Iris pigment epithelial cell (primary cell): Measurements from ENCODE around the gene STIM1.

ENCODE experiments used
- DNase-seq: peaks from one replicate; pipeline ENCODE4 v3.0.0-alpha.2; 2011; ENCODE audit warnings: low read depth

STIM1 gene

GRCh38 chr11:3916962-3917361 lies 61.5 kb downstream of the STIM1 start:
- no peak for DNase-seq

GRCh38 chr11:3920148-3920852 lies 64.8 kb downstream of the STIM1 start:
- peak; percentile 62 for DNase-seq

DNA sequence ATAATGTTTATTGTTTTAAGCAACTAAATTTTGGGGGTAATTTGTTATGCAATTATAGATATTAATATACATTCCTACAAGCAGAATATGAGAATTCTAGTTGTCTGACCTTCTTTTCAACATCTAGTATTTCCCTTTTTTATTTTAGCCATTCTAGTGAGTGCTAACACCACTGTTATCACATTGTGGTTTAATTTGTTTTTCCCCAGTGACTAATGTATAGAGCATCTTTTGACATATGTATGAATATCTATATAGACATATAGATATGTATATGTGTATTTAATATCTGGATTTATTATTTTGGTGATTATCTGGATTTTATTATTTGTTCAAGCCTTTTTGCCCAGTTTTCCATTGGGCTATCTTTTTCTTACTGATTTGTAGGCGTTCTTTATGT lies 66.6 kb downstream of the STIM1 start:
- DNase-seq: no peak

DNA sequence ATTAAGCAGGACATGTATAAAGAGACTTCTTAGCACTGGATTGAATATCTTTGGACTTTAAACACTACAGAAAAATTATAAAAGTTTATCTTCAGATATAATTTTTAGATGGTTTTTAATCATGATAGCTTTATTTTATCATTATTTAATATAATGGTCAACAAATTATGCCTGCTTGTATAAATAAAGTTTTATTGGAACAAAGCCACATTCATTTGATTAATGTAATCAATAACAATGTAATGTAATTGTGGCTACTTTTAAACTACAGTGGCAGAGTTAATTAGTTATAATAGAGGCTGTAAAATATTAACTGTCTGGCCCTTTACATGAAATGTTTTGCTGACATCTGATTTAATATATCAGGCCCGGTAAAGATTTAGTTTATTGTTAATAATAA lies 70.0 kb downstream of the STIM1 start:
- DNase-seq: no peak

GRCh38 chr11:3926458-3927095 lies 71.1 kb downstream of the STIM1 start:
- no peak for DNase-seq

GRCh38 chr11:3927129-3927796 lies 71.8 kb downstream of the STIM1 start:
- no peak for DNase-seq

- no peak for DNase-seq
Measured at GRCh38 chr11:3929232-3929631, 73.8 kb downstream of the STIM1 start.

DNA sequence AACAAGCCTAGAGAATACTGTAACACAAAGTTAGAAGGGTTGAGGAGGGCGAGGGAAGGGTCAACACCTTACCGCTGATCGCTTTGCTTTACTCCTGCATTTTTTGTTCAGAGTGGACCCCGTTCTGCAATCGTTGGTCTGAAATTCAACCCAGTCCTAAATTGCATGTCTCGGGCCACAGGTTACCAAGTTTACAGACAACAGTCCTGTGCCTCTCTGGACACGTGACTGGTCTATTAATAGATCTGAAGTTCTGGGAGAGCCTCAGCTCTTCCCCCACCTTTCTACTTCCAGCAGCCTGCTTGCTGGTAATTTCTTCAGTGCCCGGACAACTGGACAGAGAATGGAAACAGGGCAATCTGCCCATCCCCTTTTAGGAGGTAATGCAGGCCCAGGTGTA lies 74.2 kb downstream of the STIM1 start:
- DNase-seq: no peak

DNA sequence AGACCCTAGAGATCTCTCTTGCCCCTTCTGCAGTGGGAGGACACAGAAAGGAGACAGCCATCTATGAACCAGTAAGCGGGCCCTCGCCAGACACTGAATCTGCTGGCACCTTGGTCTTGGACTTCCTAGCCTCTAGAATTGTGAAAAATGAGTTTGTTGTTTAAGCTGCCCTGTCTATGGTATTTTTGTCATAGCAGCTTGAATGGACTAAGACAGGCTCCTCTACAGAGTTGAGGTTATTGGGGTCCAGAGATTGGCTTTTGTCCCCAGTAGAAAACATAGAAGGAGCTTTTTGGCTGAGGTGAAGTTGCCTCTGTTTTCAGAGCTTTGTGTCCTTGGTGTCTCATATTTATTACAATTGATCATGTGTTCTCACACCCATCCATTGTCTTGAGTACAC lies 77.2 kb downstream of the STIM1 start:
- no peak for DNase-seq

- no peak for DNase-seq
Measured at GRCh38 chr11:3933165-3933628, 77.7 kb downstream of the STIM1 start.

- no peak for DNase-seq
Measured at GRCh38 chr11:3934658-3935057, 79.2 kb downstream of the STIM1 start.

DNA sequence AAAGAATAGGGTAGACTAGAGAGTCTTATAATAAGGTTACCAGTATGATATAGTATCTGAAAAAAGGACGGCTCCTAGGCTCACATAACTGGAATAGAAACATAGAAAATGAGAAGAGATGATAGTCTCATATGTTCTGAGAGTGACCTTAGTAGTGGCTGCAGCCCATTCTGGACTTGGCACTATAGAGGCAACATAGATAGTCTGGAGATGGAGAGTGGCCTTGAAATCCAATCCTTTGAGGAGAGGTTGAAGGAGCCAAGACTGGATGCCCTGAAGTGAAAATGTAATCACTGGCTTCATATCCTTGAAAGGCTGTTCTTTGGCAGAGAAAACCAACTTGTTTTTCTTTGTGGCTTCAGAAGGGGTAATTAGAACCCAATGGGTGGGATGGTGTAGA lies 81.1 kb downstream of the STIM1 start:
- DNase-seq: no peak

DNA sequence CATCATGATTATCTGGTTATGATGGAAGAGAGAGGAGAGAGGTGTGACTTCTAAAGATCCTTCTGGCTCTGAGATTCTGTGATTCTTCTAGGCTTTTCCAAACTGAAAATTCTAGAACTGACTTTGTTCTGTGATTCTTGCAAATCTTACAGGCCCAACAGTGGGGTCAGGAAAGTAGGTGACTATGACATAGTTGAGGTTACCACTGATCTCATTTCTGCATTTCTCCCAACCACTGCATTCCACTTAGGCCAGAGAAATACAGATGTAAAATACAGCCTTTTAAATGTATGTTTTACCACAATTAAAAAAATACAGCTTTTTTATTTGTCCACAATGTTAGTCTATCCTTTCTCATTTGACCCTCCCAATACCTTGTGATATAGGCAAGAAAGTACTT lies 83.7 kb downstream of the STIM1 start:
- DNase-seq: peak; percentile 96

- peak; percentile 69 for DNase-seq
Measured at GRCh38 chr11:3939651-3940190, 84.3 kb downstream of the STIM1 start.

DNA sequence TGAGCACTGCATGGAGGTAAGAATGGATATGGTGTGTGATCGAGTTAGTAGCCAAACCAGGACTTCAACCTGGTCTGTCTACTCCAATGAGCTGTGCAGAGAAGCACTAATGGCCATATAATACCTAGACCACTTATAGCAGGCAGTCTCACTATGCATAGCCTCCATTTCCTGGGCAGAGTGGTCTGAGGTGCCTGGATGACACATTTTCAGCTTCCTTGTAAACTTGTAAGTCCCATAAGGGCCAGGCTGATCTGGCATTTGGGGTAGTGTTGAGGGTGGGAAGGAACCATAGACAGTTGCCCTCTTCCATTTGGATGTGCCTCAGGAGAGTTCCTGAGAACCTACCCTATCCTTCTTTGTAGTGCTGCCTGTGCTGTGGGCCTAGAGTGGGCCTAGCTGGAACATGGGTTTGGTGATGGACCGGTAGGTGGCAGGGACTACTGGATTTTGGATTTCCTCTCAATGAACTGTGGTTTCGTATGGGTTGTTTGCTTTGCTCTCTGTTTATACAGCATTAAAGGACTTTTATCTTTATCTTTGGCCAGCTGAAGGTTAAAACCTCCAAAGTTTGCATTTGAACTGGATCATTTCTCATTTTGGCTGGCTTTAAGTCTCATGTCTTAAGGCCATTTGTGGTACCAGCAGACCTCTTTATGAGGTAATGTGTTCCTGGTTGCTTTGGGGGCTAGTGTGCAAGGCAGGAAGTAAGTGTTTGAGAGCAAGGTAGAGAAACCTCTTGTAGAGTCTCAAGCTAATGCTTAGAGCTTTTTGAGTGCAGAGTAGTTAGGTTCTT lies 86.9 kb downstream of the STIM1 start:
- no peak for DNase-seq

DNA sequence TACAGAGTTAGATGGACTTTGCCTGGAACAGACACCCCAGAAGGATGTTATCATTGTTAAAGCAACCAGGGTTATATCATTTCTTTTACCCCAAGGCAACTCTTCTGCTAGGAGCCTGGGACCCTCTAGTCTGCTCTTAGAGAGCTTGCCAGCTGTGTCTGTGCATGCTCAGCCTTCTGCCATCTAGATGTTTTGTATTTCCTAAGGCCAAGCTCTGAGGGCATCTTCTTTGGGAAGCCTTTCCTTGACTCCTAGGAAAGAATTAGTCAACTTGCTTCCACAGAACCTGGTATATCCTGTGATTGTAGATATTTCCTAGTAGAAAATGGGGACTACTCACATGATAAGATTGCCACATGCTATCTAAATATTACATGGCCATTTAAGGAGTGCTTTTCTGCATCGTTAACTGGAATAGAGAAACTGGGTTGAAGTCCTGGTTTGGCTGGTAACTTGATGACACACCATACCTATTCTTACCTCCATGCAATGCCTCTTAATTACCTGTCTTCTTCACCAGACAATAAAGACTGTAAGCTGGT lies 87.6 kb downstream of the STIM1 start:
- no peak for DNase-seq

DNA sequence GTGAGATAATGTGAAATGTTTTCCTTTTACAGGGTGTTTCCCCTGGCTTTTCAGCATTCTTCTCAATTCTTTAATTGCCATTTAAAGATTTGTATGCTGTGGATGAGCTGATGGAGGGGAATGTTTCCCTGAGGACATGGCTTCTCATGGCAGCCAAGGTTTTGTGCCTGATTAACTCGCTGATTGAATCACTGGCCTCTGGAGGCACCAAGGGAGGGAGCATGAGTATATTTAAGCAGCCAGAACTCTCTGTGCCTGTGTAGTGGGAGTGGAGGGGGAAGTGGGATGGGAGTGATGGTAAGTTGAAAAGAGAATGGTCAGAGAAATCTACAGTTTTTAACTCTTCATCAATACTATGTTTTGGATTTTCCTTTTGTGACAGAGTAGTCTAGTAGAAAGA lies 88.7 kb downstream of the STIM1 start:
- DNase-seq: no peak

- DNase-seq: no peak
Measured at GRCh38 chr11:3946455-3947017, 91.1 kb downstream of the STIM1 start.

GRCh38 chr11:3947061-3947460 lies 91.6 kb downstream of the STIM1 start:
- peak; percentile 58 for DNase-seq

DNA sequence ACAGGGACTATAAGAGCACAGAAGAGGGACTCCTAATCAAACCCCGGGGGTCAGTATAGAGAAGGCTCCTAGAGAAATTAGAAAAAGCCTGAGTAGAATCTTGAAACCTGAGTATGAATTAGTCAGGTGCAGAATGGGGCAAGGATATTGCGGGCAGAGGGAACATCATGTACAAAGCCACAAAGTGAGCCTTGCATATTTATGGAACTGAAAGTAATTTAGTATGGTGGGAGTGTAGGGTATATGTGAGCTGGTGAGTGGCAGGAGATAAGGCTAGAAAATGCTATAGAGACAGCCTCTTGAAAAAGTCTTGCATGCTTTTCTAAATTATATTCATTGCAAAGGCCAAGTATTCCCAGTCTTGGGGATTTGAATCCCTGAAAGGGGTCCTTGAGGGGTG lies 93.7 kb downstream of the STIM1 start:
- no peak for DNase-seq

DNA sequence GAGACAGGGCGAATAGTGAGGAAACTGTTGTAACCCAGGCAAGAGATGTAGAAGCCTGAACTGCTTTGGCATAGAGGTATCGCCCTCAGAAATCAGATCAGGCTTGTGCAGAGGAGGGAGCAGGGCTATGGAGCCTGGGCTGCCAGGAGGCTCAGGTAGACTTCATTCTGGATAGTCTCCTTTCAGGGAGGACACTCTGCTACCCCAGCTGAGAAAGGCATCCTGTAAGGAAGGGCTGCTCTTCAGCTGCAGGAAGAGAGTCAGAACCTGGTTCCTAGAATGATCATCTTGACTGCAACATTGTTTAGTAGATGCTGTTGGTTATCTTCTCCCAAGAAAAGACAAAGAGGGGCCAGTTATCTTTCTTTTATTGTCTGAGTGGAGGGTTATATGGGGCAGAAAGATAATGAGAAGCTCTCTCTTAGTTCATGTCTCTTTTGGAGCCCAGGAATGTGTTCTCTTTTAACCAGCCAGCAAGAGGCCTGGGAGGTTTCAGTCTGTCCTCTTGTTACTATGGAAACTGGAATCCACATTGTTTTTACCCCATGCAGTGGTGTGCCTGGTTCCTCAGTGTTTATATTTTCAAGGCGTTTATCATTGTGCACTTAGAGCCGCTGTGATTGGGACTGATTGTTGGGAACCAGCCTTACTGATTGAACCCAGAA lies 95.7 kb downstream of the STIM1 start:
- DNase-seq: peak; percentile 89
